HG03442 (cell line): ENCODE data around the gene TAS2R13.

Experiments used
- ATAC-seq: cut with Tn5 transposase; IDR thresholded peaks from one replicate; pipeline ENCODE4 v1.9.1; 2021; ENCODE audit warnings: mild to moderate bottlenecking, moderate library complexity; ENCODE audit not compliant: unreplicated experiment

The TAS2R13 gene

GRCh38 chr12:10909462-10909861 lies at the start of gene TAS2R13:
TAS2R13 (minus strand) TSS chr12:10909562; CDS start chr12:10909298, 264 bp downstream.
- no peak for ATAC-seq

GRCh38 chr12:10957741-10958140 lies 48.4 kb upstream of the TAS2R13 start:
- ATAC-seq: no peak

GRCh38 chr12:10956085-10956484 lies 46.7 kb upstream of the TAS2R13 start:
- ATAC-seq: no peak

GRCh38 chr12:10952645-10953044 lies 43.3 kb upstream of the TAS2R13 start:
- ATAC-seq: no peak

GRCh38 chr12:10943167-10943566 lies 33.8 kb upstream of the TAS2R13 start:
- ATAC-seq: no peak

DNA sequence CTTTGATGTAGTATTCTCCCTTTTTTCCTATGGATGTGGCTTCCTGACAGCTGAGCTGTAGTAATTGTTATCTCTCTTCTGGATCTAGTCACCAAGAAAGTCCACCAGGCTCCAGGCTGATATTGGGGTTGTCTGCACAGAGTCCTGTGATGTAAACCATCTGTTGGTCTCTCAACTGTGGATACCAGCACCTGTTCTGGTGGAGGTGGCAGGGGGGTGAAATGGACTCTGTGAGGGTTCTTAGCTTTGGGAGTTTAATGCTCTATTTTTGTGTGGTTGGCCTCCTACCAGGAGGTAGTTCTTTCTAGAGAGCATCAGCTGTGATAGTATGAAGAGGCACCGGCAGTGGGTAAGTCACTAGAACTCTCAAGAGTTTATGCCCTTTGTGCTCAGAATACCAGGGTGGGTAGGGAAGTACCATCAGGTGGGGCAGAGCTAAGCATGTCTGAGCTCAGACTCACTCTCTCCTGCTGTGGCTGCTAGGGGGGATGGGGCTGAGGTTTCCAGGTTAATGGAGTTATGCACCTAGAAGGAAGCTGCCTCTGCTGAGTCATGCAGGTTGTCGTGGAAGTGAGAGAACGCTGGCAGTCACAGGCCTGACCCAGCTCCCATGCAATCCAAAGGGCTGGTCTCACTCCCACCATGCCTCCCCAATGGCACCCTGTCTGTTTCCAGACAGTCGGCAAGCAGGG lies 32.7 kb upstream of the TAS2R13 start:
- no peak for ATAC-seq

- no peak for ATAC-seq
Observed at GRCh38 chr12:10941369-10941768, 32.0 kb upstream of the TAS2R13 start.

DNA sequence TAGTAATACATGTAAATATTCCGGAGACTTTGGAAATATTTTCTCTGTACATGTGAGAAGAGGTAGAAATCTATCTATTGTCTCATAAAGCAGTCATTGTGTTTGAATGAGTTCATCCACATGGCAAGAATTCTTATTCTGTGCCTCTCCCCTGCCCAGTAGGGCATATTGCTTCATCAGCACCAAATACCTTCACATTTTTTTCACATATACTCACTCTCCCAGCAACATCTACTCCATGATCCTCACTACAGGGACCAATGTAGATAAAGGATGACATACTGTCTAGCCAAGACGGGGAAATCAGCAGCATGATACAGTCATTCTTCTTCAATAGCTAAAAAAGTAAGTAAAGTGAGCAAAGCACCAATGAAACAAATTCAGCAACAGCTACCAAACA lies 31.0 kb upstream of the TAS2R13 start:
- no peak for ATAC-seq

GRCh38 chr12:10939163-10939562 lies 29.8 kb upstream of the TAS2R13 start, which contains the start of gene TAS2R14:
TAS2R14 (minus strand) TSS chr12:10939263; CDS start chr12:10939207, 56 bp downstream.
- ATAC-seq: no peak

DNA sequence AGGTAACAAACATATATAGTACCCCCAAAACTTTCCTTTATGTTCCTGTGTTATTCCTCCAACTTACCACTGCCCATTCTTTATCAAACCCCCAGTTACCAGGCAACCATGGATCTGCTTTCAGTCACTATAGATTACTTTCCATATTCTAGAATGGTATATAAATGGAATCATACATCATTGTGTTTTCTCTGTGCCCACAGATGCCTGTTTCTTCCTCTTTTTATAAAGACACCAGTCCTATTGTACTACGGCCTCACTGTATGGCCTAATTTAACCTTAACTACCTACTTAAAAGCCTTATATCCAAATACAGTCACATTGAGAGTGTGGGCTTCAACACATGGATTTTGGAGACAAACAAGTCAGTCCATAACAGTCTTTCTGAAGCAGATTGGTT lies 27.1 kb upstream of the TAS2R13 start:
- ATAC-seq: no peak

GRCh38 chr12:10928746-10929286 lies 19.5 kb upstream of the TAS2R13 start, which contains the start of gene PRH2:
PRH2 (plus strand) TSS chr12:10929236; CDS start chr12:10929274, 38 bp downstream.
- no peak for ATAC-seq

DNA sequence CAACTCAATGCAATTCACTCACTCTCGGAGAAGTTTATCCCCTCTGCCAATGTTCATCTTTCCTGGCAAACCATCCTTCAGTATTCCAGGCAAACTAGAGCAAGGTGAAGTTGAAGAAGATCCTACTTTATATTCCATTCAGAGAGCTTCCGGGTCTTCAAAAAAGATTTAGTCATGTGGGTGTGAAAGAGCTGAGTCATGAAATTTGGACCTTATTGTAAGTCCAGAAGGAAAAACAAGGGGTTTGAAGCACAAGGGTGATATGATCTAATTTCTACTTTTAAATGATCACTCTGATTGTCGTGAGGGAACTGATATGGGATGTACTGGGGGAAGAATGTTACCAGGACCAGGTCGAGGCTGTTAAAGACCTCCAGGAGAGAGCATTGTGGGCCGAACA lies 16.9 kb upstream of the TAS2R13 start:
- no peak for ATAC-seq

DNA sequence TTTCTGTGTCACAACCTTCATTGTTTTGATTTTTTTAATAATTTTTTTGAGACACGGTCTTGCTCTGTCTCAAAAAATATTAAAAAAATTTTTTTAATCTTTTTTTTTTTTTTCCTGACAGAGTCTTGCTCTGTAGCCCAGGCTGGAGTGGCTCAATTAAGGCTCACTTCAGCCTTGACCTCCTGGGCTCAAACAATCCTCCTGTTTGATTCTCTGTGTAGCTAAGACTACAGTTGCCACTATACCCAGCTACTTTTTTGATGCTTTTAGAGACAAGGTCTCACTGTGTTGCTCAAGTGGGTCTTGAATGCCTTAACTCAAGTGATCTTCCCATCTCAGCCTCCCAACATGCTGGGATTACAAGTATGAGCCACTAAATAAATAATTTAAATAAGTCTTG lies 10.4 kb upstream of the TAS2R13 start:
- ATAC-seq: no peak

DNA sequence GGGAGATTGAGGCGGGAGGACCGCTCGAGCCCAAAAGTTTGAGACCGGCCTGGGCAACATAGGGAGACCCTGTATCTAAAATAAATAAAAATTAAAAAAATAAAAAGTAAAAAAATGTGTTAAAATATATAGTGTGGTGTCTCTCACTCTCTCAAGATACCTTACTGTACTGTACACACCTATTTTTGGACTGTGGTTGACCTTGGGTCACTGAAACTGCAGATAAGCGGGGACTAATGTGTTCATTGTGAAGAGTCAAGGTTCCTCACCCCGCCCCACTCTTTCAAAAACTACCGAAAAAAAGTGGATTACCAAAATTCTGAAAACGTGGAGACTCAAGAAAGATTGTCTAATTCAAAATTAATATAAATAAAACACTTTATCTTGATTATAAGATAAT lies 1.0 kb upstream of the TAS2R13 start:
- ATAC-seq: no peak

- no peak for ATAC-seq
Observed at GRCh38 chr12:10904686-10905085, 4.7 kb downstream of the TAS2R13 start.

DNA sequence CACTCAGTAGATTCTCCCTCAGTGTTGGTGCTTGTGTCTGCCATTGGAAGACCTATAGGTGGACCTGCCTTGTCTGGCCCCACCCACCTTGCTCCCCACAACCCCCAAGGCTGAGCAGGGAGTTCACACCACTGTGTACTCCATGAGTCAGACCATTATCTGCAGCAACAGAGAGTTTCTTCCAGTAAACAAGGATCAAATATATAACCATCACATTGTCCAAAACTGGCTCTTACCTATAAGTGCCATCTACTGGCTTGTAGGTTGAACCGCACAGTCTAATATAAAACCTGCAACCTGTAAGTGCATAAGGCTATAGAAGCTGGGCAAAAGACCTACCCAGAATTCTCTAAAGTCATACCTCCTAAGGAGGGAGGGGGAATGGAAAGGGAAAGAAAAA lies 7.9 kb downstream of the TAS2R13 start:
- no peak for ATAC-seq

GRCh38 chr12:10900972-10901371 lies 8.4 kb downstream of the TAS2R13 start:
- ATAC-seq: no peak

DNA sequence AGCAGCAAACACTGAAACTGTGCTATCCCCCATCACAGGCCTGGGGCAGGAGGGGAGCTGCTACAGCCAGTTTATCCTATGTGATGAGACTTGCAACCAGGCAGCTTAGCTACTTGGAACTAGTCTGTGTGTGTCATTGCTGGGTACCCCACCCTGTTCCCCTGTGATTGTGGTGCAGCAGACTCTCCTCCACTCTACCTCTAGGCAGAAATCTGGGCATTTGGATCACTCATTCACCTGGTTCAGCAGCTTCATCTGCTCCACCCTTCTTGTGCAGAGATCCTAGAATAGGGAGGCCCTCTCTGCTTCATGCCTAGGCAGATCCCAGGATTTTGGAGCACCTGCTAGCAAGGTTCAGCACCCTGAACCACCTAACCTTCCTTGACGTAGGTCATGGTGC lies 8.8 kb downstream of the TAS2R13 start:
- ATAC-seq: no peak

DNA sequence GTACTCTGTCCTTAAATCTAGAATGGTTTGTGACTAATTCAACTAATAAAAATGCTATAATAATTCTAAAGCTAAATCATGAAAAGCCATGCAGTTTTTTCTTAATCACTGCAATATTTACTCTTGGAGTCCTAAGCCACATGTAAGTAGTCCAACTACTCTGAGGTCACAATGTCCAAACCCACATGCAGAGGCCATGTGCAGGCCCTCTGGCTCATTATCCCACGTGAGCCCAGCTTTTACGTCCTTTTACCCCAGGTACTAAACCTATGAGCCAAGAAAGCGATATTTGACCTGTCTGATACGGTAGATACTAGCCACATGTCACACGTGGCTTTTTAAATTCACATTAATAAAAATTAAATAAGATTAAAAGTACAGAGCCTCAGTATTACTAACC lies 12.5 kb downstream of the TAS2R13 start:
- no peak for ATAC-seq

- ATAC-seq: no peak
Observed at GRCh38 chr12:10891937-10892336, 17.4 kb downstream of the TAS2R13 start.

DNA sequence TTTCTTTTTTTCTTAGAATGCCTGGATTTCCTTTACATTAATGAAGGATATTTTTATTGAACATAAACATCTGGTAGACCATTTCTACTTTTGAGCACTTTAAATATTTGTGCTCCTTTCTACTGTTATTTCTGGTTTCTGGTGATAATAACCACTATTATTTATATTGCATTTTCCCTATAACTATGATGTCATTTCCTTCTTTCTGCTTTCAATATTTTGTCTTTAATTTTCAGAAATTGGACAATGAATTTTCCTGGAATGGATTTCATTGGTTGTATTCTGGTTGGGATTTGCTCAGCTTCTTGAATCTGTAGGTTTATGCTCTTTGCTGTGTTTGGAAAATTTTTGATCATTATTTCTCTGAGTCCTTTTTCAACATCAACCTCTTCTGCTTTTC lies 20.1 kb downstream of the TAS2R13 start:
- ATAC-seq: no peak

GRCh38 chr12:10884086-10884725 lies 25.2 kb downstream of the TAS2R13 start, which contains the start of gene PRH1:
PRH1 (minus strand) TSS chr12:10884255; CDS start chr12:10884217, 38 bp downstream.
- no peak for ATAC-seq
